Measurements from ENCODE around the gene WDR53. TPM values are rescaled to one million over a fixed set of nuclear protein-coding genes. Genes with fewer than 3 reads are reported as not detected.
"Not testable (repeated sequence)": the region's sequence is repeated elsewhere in the genome, so short reads cannot be mapped to it uniquely, and the experiment has no call there.

The WDR53 gene
- polyA plus RNA-seq, 2 of the 4 experiments (the other 2 are of a cell fraction) = 10.8 to 12.0 TPM

GRCh38 chr3:196600359-196600758 lies 32.0 kb upstream of the WDR53 start:
- 85% methylated on average over 7 of the region's 7 CpGs for WGBS (ENCODE audit: missing lambda C conversion rate)
- CTCF ChIA-PET = interaction anchor here (1.4 kb wide), 1 partner anchor 9 kb away, joined by 4 read pairs; no protein-coding TSS in a partner anchor

DNA sequence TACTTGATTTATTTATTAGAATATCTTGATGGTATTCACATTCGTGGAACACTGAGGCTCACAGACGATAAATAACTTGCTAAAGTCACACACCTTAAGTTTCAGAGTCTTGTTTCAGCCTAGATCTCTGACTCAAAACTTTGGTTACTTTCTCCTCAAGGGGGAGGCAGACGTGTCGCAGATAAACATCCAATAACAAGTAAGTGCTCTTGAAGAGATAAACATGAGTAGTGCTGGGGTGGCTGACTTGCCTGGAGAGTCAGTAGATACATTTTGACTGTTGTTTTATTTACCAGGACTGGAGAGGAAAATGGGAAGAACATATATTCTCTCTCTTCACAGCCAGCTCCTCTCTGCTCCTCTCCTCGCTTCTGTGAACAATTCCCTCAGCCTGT lies 31.4 kb upstream of the WDR53 start:
- Histone ChIP-seq H3K9me3 (no peaks in the 10 kb centered on the region), H3K4me3 (no peak overlapping the region), H3K27ac (no peak overlapping the region), H3K4me1 (no peaks in the 10 kb centered on the region), H3K4me2 (no peak overlapping the region)
- CTCF ChIA-PET = interaction anchor here (0.7 to 1.4 kb wide), 2 partner anchors 9 to 86 kb away, joined by 3 to 4 read pairs; no protein-coding TSS in a partner anchor
- TF ChIP-seq POLR2AphosphoS2 (conservative IDR thresholded peaks at IDR 0.05; ENCODE audit: low read length) = no peak
- TF ChIP-seq RNF2 (IDR thresholded peaks at IDR 0.05; ENCODE audit: borderline replicate concordance, low read depth) = no peak
- no peak for TF ChIP-seq RAD21 (conservative IDR thresholded peaks at IDR 0.05 in 1 of 2, IDR thresholded peaks at IDR 0.05 in 1 of 2)
- WGBS (ENCODE audit: missing lambda C conversion rate) = 68% methylated on average over 5 of the region's 5 CpGs
- ATAC-seq (peak in 1 of 2 experiments; percentile 32; a peak in 2 of 6 replicates), DNase-seq (ENCODE audit: low read depth in 1 of 2, low spot score in 1 of 2) (peak in 1 of 2 experiments; percentile 12), FAIRE-seq (no peak)
- POLR2A ChIA-PET = no interaction called here

More at GRCh38 chr3:196600359-196600758, 32.0 kb upstream of the WDR53 start:
- H3K27ac ChIP-seq = no peak overlapping the region
- no peaks in the 10 kb centered on the region for H3K4me1 ChIP-seq
- no peak overlapping the region for H3K4me2 ChIP-seq
- DNase-seq (ENCODE audit: low read depth in 1 of 2, low spot score in 1 of 2) (no peak), ATAC-seq (no peak), FAIRE-seq (no peak)
- no peak overlapping the region for H3K4me3 ChIP-seq
- POLR2A ChIA-PET = no interaction called here
- H3K9me3 ChIP-seq = no peaks in the 10 kb centered on the region
- TF ChIP-seq HEYL (CRISPR knock-in tag; IDR thresholded peaks at IDR 0.05) (no peak), PHF8 (IDR thresholded peaks at IDR 0.05; ENCODE audit: borderline replicate concordance, low read depth) (no peak), ZNF302 (CRISPR knock-in tag; IDR thresholded peaks at IDR 0.05) (no peak), KDM5A (IDR thresholded peaks at IDR 0.05) (no peak), BHLHE40 (IDR thresholded peaks at IDR 0.05; ENCODE audit: low read depth, low read length) (no peak), EHMT2 (IDR thresholded peaks at IDR 0.05; ENCODE audit: low read depth) (no peak), GATA3 (IDR thresholded peaks at IDR 0.05; ENCODE audit: borderline replicate concordance) (no peak), RFX5 (IDR thresholded peaks at IDR 0.05) (no peak), CBX2 (IDR thresholded peaks at IDR 0.05; ENCODE audit: borderline replicate concordance, low read depth) (no peak)
- TF ChIP-seq, protein P1, sequence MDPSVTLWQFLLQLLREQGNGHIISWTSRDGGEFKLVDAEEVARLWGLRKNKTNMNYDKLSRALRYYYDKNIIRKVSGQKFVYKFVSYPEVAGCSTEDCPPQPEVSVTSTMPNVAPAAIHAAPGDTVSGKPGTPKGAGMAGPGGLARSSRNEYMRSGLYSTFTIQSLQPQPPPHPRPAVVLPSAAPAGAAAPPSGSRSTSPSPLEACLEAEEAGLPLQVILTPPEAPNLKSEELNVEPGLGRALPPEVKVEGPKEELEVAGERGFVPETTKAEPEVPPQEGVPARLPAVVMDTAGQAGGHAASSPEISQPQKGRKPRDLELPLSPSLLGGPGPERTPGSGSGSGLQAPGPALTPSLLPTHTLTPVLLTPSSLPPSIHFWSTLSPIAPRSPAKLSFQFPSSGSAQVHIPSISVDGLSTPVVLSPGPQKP (IDR thresholded peaks at IDR 0.05; ENCODE audit: low read depth, low read length) = no peak

DNA sequence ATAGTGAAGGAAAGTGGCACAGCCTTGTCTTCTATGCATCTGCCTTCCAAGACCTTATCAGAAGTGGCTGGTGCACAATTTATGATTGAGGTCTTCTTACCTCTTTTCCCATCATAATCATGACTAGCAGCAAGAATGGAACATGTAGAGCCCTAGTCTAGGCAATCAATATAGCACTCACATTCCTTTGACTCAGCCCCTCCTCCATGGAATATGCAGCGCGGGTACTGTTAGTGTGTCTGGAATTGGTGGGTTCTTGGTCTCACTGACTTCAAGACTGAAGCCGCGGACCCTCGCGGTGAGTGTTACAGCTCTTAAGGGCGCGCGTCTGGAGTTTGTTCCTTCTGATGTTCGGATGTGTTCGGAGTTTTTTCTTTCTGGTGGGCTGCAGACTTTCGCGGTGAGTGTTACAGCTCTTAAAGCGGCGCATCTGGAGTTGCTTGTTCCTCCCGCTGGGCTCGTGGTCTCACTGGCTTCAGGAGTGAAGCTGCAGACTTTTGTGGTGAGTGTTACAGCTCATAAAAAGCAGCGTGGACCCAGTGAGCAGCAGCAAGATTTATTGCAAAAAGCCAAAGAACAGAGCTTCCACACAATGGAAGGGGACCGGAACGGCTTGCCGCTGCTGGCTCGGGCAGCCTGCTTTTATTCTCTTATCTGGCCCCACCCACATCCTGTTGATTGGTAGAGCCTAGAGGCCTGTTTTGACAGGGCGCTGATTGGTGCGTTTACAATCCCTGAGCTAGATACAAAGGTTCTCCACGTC lies 29.8 kb upstream of the WDR53 start:
- ATAC-seq, POLR2A ChIA-PET, FAIRE-seq: not testable (repeated sequence)

GRCh38 chr3:196596355-196596754 lies 28.0 kb upstream of the WDR53 start:
- no peak overlapping the region for H3K27ac ChIP-seq
- ChIA-PET CTCF (interaction anchor here (1.1 to 1.4 kb wide), 2 partner anchors 13 to 60 kb away, joined by 3 to 9 read pairs; no protein-coding TSS in a partner anchor), POLR2A (no interaction called here)
- H3K4me3 ChIP-seq = no peak overlapping the region
- TF ChIP-seq, protein P1 (IDR thresholded peaks at IDR 0.05; ENCODE audit: low read depth, low read length) = no peak
- TF ChIP-seq POLR2A (IDR thresholded peaks at IDR 0.05; ENCODE audit: low read length) (no peak), KDM5A (IDR thresholded peaks at IDR 0.05) (no peak), KDM1A (IDR thresholded peaks at IDR 0.05; ENCODE audit: low read depth) (no peak), FOSB (CRISPR knock-in tag; IDR thresholded peaks at IDR 0.05) (no peak), CHD4 (IDR thresholded peaks at IDR 0.05; ENCODE audit: borderline replicate concordance) (no peak), HDAC2 (IDR thresholded peaks at IDR 0.05) (no peak), NR3C1 (IDR thresholded peaks at IDR 0.05) (no peak), CEBPB (IDR thresholded peaks at IDR 0.05) (no peak), RCOR1 (IDR thresholded peaks at IDR 0.05; ENCODE audit: low read depth, low read length) (no peak), HOXB13 (CRISPR knock-in tag; IDR thresholded peaks at IDR 0.05; ENCODE audit: low read depth) (no peak), MAFK (IDR thresholded peaks at IDR 0.05; ENCODE audit: partially characterized antibody) (no peak), ZNF302 (CRISPR knock-in tag; IDR thresholded peaks at IDR 0.05) (no peak), HOXB5 (CRISPR knock-in tag; IDR thresholded peaks at IDR 0.05) (no peak), TP53 (CRISPR knock-in tag; IDR thresholded peaks at IDR 0.05) (no peak)
- TF ChIP-seq, protein P2, sequence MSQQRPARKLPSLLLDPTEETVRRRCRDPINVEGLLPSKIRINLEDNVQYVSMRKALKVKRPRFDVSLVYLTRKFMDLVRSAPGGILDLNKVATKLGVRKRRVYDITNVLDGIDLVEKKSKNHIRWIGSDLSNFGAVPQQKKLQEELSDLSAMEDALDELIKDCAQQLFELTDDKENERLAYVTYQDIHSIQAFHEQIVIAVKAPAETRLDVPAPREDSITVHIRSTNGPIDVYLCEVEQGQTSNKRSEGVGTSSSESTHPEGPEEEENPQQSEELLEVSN (IDR thresholded peaks at IDR 0.05; ENCODE audit: borderline replicate concordance, low read depth) = no peak
- H3K4me2 ChIP-seq = peak overlapping the region; percentile 43; the same call in 1 of the 3 replicates
- ATAC-seq (peak; percentile 62 to 82; a peak in 5 of 6 replicates), DNase-seq (ENCODE audit: low read depth in 1 of 2, low spot score in 1 of 2) (peak in 1 of 2 experiments; percentile 13), FAIRE-seq (no peak)
- H3K4me1 ChIP-seq = no peaks in the 10 kb centered on the region
- 12% methylated on average over 5 of the region's 5 CpGs for WGBS (ENCODE audit: missing lambda C conversion rate)
- H3K9me3 ChIP-seq = no peaks in the 10 kb centered on the region

More for the DNA sequence above, 29.8 kb upstream of the WDR53 start:
- H3K4me2 ChIP-seq; H3K4me3 ChIP-seq; H3K27ac ChIP-seq; H3K9me3 ChIP-seq; H3K4me1 ChIP-seq; DNase-seq (ENCODE audit: low read depth in 1 of 2, low spot score in 1 of 2); CTCF ChIA-PET: not testable (repeated sequence)
- WGBS (ENCODE audit: missing lambda C conversion rate) = 86% methylated on average over 25 of the region's 25 CpGs
